ENCODE measurements around the gene CHST13. TPM values are rescaled to one million over a fixed set of nuclear protein-coding genes. Genes with fewer than 3 reads are reported as not detected.

The CHST13 gene
- total RNA-seq, 1 donor from 2014 or later = 0.64 TPM

GRCh38 chr3:126485176-126485897 lies 38.6 kb upstream of the CHST13 start:
- H3K4me3 ChIP-seq = no peak overlapping the region
- ATAC-seq (no peak), DNase-seq (no peak)
- H3K9me3 ChIP-seq = no peaks in the 10 kb centered on the region
- H3K4me1 ChIP-seq = no peaks in the 10 kb centered on the region
- no peak overlapping the region for H3K27ac ChIP-seq
- no peaks in the 10 kb centered on the region for H3K36me3 ChIP-seq
- intact Hi-C loops (cut with DNase I) = no loop called here
- no peaks in the 10 kb centered on the region for H3K27me3 ChIP-seq
- TF ChIP-seq CTCF (IDR thresholded peaks at IDR 0.05) = no peak

GRCh38 chr3:126485956-126486355 lies 38.0 kb upstream of the CHST13 start:
- no peak for TF ChIP-seq CTCF (IDR thresholded peaks at IDR 0.05)
- DNase-seq (no peak), ATAC-seq (no peak)
- Histone ChIP-seq H3K4me3 (no peak overlapping the region), H3K27me3 (no peaks in the 10 kb centered on the region), H3K4me1 (no peaks in the 10 kb centered on the region), H3K36me3 (no peaks in the 10 kb centered on the region), H3K9me3 (no peaks in the 10 kb centered on the region), H3K27ac (no peak overlapping the region)
- intact Hi-C loops (cut with DNase I) = no loop called here

GRCh38 chr3:126486360-126486847 lies 37.6 kb upstream of the CHST13 start:
- TF ChIP-seq CTCF (IDR thresholded peaks at IDR 0.05) = no peak
- H3K36me3 ChIP-seq = no peaks in the 10 kb centered on the region
- intact Hi-C loops (cut with DNase I) = no loop called here
- ATAC-seq (no peak), DNase-seq (no peak)
- no peaks in the 10 kb centered on the region for H3K9me3 ChIP-seq
- no peaks in the 10 kb centered on the region for H3K4me1 ChIP-seq
- no peak overlapping the region for H3K4me3 ChIP-seq
- no peak overlapping the region for H3K27ac ChIP-seq
- no peaks in the 10 kb centered on the region for H3K27me3 ChIP-seq

GRCh38 chr3:126487151-126487771 lies 36.7 kb upstream of the CHST13 start:
- intact Hi-C loops (cut with DNase I) = no loop called here
- H3K27ac ChIP-seq = no peak overlapping the region
- no peak overlapping the region for H3K4me3 ChIP-seq
- ATAC-seq (no peak), DNase-seq (no peak)
- no peaks in the 10 kb centered on the region for H3K9me3 ChIP-seq
- H3K27me3 ChIP-seq = no peaks in the 10 kb centered on the region
- no peaks in the 10 kb centered on the region for H3K36me3 ChIP-seq
- H3K4me1 ChIP-seq = no peaks in the 10 kb centered on the region
- peak; percentile 19 for TF ChIP-seq CTCF (IDR thresholded peaks at IDR 0.05)

GRCh38 chr3:126488185-126488584 lies 35.8 kb upstream of the CHST13 start:
- H3K9me3 ChIP-seq = no peaks in the 10 kb centered on the region
- no peak overlapping the region for H3K4me3 ChIP-seq
- no peaks in the 10 kb centered on the region for H3K36me3 ChIP-seq
- no peaks in the 10 kb centered on the region for H3K4me1 ChIP-seq
- DNase-seq (no peak), ATAC-seq (no peak)
- TF ChIP-seq CTCF (IDR thresholded peaks at IDR 0.05) = no peak
- H3K27me3 ChIP-seq = no peaks in the 10 kb centered on the region
- intact Hi-C loops (cut with DNase I) = no loop called here
- no peak overlapping the region for H3K27ac ChIP-seq

Measured in upper lobe of right lung (tissue), 1 donor.